GM12878 (cell line): Measurements from ENCODE around the gene TGFBI. TPM values are rescaled to one million over a fixed set of nuclear protein-coding genes. Genes with fewer than 3 reads are reported as not detected.

Experiments used
- ATAC-seq: fragments of 200-7000 bp; cut with Tn5 transposase; 3 replicates; pipeline ENCODE4 v1.9.1; 2020; ENCODE audit warnings: mild to moderate bottlenecking, moderate library complexity
- BruUV-seq: library from RNA; stranded (reverse); fragments of 400-500 nt; replicated peaks from 2 replicates; lab custom pipeline; 2021; lab: Mats Ljungman, UMichigan
- CTCF ChIA-PET: fragments of 300-600 bp; sonication (Branson Sonifier 250); formaldehyde crosslinking; extraction: SDS; loops from one replicate; lab custom pipeline; 2021; ENCODE audit warnings: inconsistent platforms; lab: Yijun Ruan, JAX
- POLR2A ChIA-PET: fragments of 350-600 bp; formaldehyde crosslinking; extraction: SDS; loops from one replicate; lab custom pipeline; 2021; ENCODE audit warnings: inconsistent platforms; lab: Charles Lee
- RAD21 ChIA-PET: fragments of 300-600 bp; sonication (Branson Sonifier 250); formaldehyde crosslinking; loops from one replicate; lab custom pipeline; 2023; ENCODE audit warnings: antibody characterized with exemption; ENCODE audit not compliant: unreplicated experiment; lab: Charles Lee
- SMC1A ChIA-PET: fragments of 300-600 bp; sonication (Branson Sonifier 250); formaldehyde crosslinking; loops from one replicate; lab custom pipeline; 2023; ENCODE audit not compliant: unreplicated experiment, uncharacterized antibody; lab: Charles Lee
- DNase-seq: peaks from one replicate; pipeline ENCODE4 v3.0.0-alpha.2; 2011; ENCODE audit warnings: low read depth, low spot score
- FAIRE-seq: peaks from 3 replicates; lab custom pipeline; 2011; peaks lifted over from hg19 to GRCh38; lab: Jason Lieb, UNC
- H2AFZ ChIP-seq: 2 replicates; pipeline ENCODE4 v1.6.0; 2011; ENCODE audit warnings: low read depth, low read length, control low read depth; ENCODE audit not compliant: control insufficient read depth
- H3K27ac ChIP-seq: 2 replicates; pipeline ENCODE4 v1.5.1; 2011; ENCODE audit warnings: control low read depth; ENCODE audit not compliant: control insufficient read depth, insufficient read depth
- H3K27me3 ChIP-seq, 2 experiments: replicated peaks in 1 of 2; 2 replicates each; pipeline versions ENCODE4 v1.6.0 to v1.6.1; 2011; ENCODE audit warnings: low read length in 1 of 2; ENCODE audit not compliant: control insufficient read depth in 2 of 2, insufficient read depth in 2 of 2
- H3K36me3 ChIP-seq, 2 experiments: 2 replicates each; pipeline ENCODE4 v1.5.1; 2011; ENCODE audit warnings: low read length in 1 of 2; ENCODE audit not compliant: control insufficient read depth in 2 of 2, insufficient read depth in 2 of 2
- H3K4me1 ChIP-seq: 2 replicates; pipeline ENCODE4 v1.6.1; 2011; ENCODE audit warnings: mild to moderate bottlenecking, low read length, moderate library complexity, mixed read lengths; ENCODE audit not compliant: control insufficient read depth, insufficient read depth
- H3K4me2 ChIP-seq: 2 replicates; pipeline ENCODE4 v1.6.0; 2011; ENCODE audit warnings: control low read depth; ENCODE audit not compliant: control insufficient read depth, insufficient read depth
- H3K4me3 ChIP-seq: fragments of 200-600 bp; sonication (generic); 2 replicates; pipeline ENCODE4 v1.5.1; 2016
- H3K79me2 ChIP-seq: 2 replicates; pipeline ENCODE4 v1.6.0; 2011; ENCODE audit warnings: low read length; ENCODE audit not compliant: control insufficient read depth, insufficient read depth
- H3K9ac ChIP-seq: 2 replicates; pipeline ENCODE4 v1.8.0; 2011; ENCODE audit warnings: low read length, control low read depth, mixed read lengths; ENCODE audit not compliant: control insufficient read depth, insufficient read depth
- H3K9me3 ChIP-seq: replicated peaks from 3 replicates; pipeline ENCODE4 v1.5.1; 2011; ENCODE audit warnings: mild to moderate bottlenecking, low read length; ENCODE audit not compliant: control insufficient read depth, insufficient read depth
- H4K20me1 ChIP-seq: 2 replicates; pipeline ENCODE4 v1.6.0; 2011; ENCODE audit not compliant: control insufficient read depth, insufficient read depth
- BHLHE40 ChIP-seq, 2 experiments: fragments of 450-650 bp in 1 of 2; IDR thresholded peaks; 2 replicates each; pipeline ENCODE4 v1.6.1; 2011 to 2017; ENCODE audit warnings: low read depth in 2 of 2, borderline replicate concordance in 1 of 2, improper control_type of control experiment in 1 of 2, low read length in 1 of 2, mild to moderate bottlenecking in 1 of 2
- CREM ChIP-seq: IDR thresholded peaks from 2 replicates; pipeline ENCODE4 v1.6.1; 2014; ENCODE audit warnings: antibody characterized with exemption, low read depth
- IKZF2 ChIP-seq, 2 experiments: fragments of 450-650 bp; IDR thresholded peaks; 2 replicates each; pipeline ENCODE4 v1.6.1; 2017; ENCODE audit warnings: mild to moderate bottlenecking in 2 of 2, moderate library complexity in 2 of 2
- MTA3 ChIP-seq: IDR thresholded peaks from 2 replicates; pipeline ENCODE4 v1.6.1; 2012; ENCODE audit warnings: low read length, inconsistent platforms, borderline replicate concordance
- REST ChIP-seq: IDR thresholded peaks from 2 replicates; pipeline ENCODE4 v1.6.1; 2012; ENCODE audit warnings: mild to moderate bottlenecking, low read depth, low read length
- SUZ12 ChIP-seq: fragments of 200-600 bp; sonication (generic); IDR thresholded peaks from one replicate; pipeline ENCODE4 v1.6.1; 2018; ENCODE audit warnings: antibody characterized with exemption, mild to moderate bottlenecking; ENCODE audit not compliant: unreplicated experiment
- ZNF384 ChIP-seq: IDR thresholded peaks from 2 replicates; pipeline ENCODE4 v1.6.1; 2012; ENCODE audit warnings: low read depth, mild to moderate bottlenecking, low read length, improper control_type of control experiment, borderline replicate concordance
- WGBS: methylation state at CpG from one replicate; pipeline ENCODE4 v1.1.6; 2016; ENCODE audit warnings: low lambda C conversion rate; ENCODE audit not compliant: insufficient replicate concordance, insufficient coverage; ENCODE audit errors: missing lambda C conversion rate; 5-methylcytosine and 5-hydroxymethylcytosine counted together
- in situ Hi-C: fragments of 300-500 bp; cut with MboI; formaldehyde crosslinking; loops from 9 replicates; pipeline ENCODE4 v1.14.3; 2018; ENCODE audit warnings: mixed read lengths
- intact Hi-C: fragments of 100-400 bp; cut with micrococcal nuclease; formaldehyde crosslinking; loops from one replicate; pipeline ENCODE4 v1.14.2; 2022; ENCODE audit not compliant: unreplicated experiment
- polyA plus RNA-seq, 11 experiments: library from polyadenylated mRNA; depleted of rRNA in 4 of 11; unstranded in 6 of 11; stranded (reverse) in 5 of 11; fragments of >200 nt; fragmentation: Nextera tagmentation in 4 of 11; fragmentation: Illumina TruSeq in 1 of 11; extraction: Ambion mirVana in 4 of 11; extraction: Trizol in 1 of 11; gene quantifications; 1 replicate in 1 of 11; 2 replicates in 10 of 11; pipeline versions ENCODE4 v1.2.1 to v1.2.3, GENCODE V29; 2011 to 2016; ENCODE audit warnings: inconsistent platforms in 2 of 11, missing spikeins in 2 of 11, low read depth in 1 of 11
- total RNA-seq, 4 experiments: library from RNA; depleted of rRNA in 3 of 4; stranded (reverse); fragments of >200 nt in 3 of 4; fragmentation: Illumina TruSeq in 1 of 4; extraction: Trizol in 1 of 4; gene quantifications; 2 replicates each; pipeline versions ENCODE4 v1.2.1 to v1.2.3, GENCODE V29; 2013 to 2021

The TGFBI gene
- total and polyA plus RNA-seq, 10 of the 15 experiments (the other 5 are each of a cell fraction or from before 2014, with no cell fraction given): 0.12 to 1.8 (median 0.19) TPM

- Histone ChIP-seq H3K4me2 (no peak overlapping the region), H3K27me3 (no peaks in the 10 kb centered on the region; a peak in 1 of 4 replicates), H3K27ac (no peak overlapping the region), H3K4me3 (no peak overlapping the region), H3K4me1 (no peaks in the 10 kb centered on the region), H3K36me3 (no peaks in the 10 kb centered on the region), H4K20me1 (no peaks in the 10 kb centered on the region), H3K9ac (no peak overlapping the region), H3K9me3 (no peaks in the 10 kb centered on the region), H3K79me2 (no peaks in the 10 kb centered on the region), H2AFZ (no peak overlapping the region)
- TF ChIP-seq SUZ12: no peak
- TF ChIP-seq MTA3: no peak
- TF ChIP-seq CREM: no peak
- CTCF ChIA-PET: interaction anchor here (0.7 kb wide), 1 partner anchor 50 kb away, joined by 3 read pairs; no protein-coding TSS in a partner anchor
- WGBS: 38% methylated on average over 2 of the region's 2 CpGs
- FAIRE-seq: peak; percentile 31
- ATAC-seq: no peak
- BruUV-seq: no TSS peak
- in situ Hi-C loops: no loop called here
- RAD21 ChIA-PET: no interaction called here
- no peak for DNase-seq
- POLR2A ChIA-PET: interaction anchor here (0.9 kb wide), 1 partner anchor 11 kb away, joined by 3 read pairs; no protein-coding TSS in a partner anchor
- SMC1A ChIA-PET: interaction anchor here (0.6 to 1.2 kb wide), 2 partner anchors 22 to 63 kb away, joined by 3 read pairs; no protein-coding TSS in a partner anchor
- intact Hi-C loops: no loop called here
Observed at GRCh38 chr5:136013559-136013958, 15.2 kb upstream of the TGFBI start.

GRCh38 chr5:136014049-136015002 is 14.5 kb upstream of the TGFBI start:
- no peaks in the 10 kb centered on the region for H3K4me1 ChIP-seq
- no peaks in the 10 kb centered on the region for H3K79me2 ChIP-seq
- H3K4me3 ChIP-seq: no peak overlapping the region
- TF ChIP-seq IKZF2 (IDR thresholded peaks at IDR 0.05): 0 out of 4 replicates have a peak, but pooled peaks of 1 of the 2 experiments have one; percentile 11
- TF ChIP-seq REST: no peak
- TF ChIP-seq BHLHE40 (IDR thresholded peaks at IDR 0.05; ENCODE audit: borderline replicate concordance in 1 of 2, low read depth in 2 of 2, low read length in 1 of 2): peak in 1 of 2 experiments; percentile 49; a peak in 1 of 4 replicates
- TF ChIP-seq ZNF384: no peak
- TF ChIP-seq, all 136 proteins: peak for 2
- H4K20me1 ChIP-seq: no peaks in the 10 kb centered on the region; the same call in 1 of the 2 replicates
- in situ Hi-C loops: no loop called here
- SMC1A ChIA-PET: interaction anchor here (0.6 to 1.4 kb wide), 2 partner anchors 11 to 22 kb away, joined by 3 read pairs; no protein-coding TSS in a partner anchor
- POLR2A ChIA-PET: no interaction called here
- H2AFZ ChIP-seq: no peak overlapping the region
- no TSS peak for BruUV-seq
- FAIRE-seq (no peak), DNase-seq (no peak), ATAC-seq (peak; percentile 96)
- no peak overlapping the region for H3K9ac ChIP-seq
- no peaks in the 10 kb centered on the region for H3K36me3 ChIP-seq
- RAD21 ChIA-PET: no interaction called here
- H3K4me2 ChIP-seq: no peak overlapping the region; the same call in 1 of the 2 replicates
- 22% methylated on average over 7 of the region's 7 CpGs for WGBS
- no peaks in the 10 kb centered on the region for H3K9me3 ChIP-seq
- peaks cover 0 to 2% of the 10 kb centered on the region in 2 experiments; a peak in 2 of 4 replicates for H3K27me3 ChIP-seq
- intact Hi-C loops: no loop called here
- CTCF ChIA-PET: no interaction called here
- no peak overlapping the region for H3K27ac ChIP-seq
